Middle frontal gyrus (tissue), 1 donor: ENCODE results near the gene QKI.
"Not testable (repeated sequence)": the region's sequence is repeated elsewhere in the genome, so short reads cannot be mapped to it uniquely, and the experiment has no call there.

Source experiments
- DNase-seq: peaks from one replicate; pipeline ENCODE4 v3.0.0-alpha.2; 2015; ENCODE audit warnings: low spot score; ENCODE audit errors: extremely low spot score

QKI gene

GRCh38 chr6:163414117-163414945 lies at the start of gene QKI:
Gene QKI (plus strand): TSS chr6:163414718. CDS start chr6:163415194, 476 bp downstream.
- peak; percentile 73 for DNase-seq

- no peak for DNase-seq
Measured at GRCh38 chr6:163366288-163366687, 48.2 kb upstream of the QKI start.

GRCh38 chr6:163367497-163368183 lies 46.9 kb upstream of the QKI start:
- DNase-seq: no peak

GRCh38 chr6:163369141-163369540 lies 45.4 kb upstream of the QKI start:
- DNase-seq: no peak

GRCh38 chr6:163369628-163370365 lies 44.7 kb upstream of the QKI start:
- no peak for DNase-seq

- no peak for DNase-seq
Measured at GRCh38 chr6:163370464-163371117, 43.9 kb upstream of the QKI start.

- DNase-seq: no peak
Measured at GRCh38 chr6:163371129-163371528, 43.4 kb upstream of the QKI start.

GRCh38 chr6:163373240-163373639 lies 41.3 kb upstream of the QKI start:
- no peak for DNase-seq

GRCh38 chr6:163375361-163375760 lies 39.2 kb upstream of the QKI start:
- no peak for DNase-seq

- no peak for DNase-seq
Measured at GRCh38 chr6:163376187-163376586, 38.3 kb upstream of the QKI start.

- no peak for DNase-seq
Measured at GRCh38 chr6:163377561-163377960, 37.0 kb upstream of the QKI start.

- DNase-seq: no peak
Measured at GRCh38 chr6:163380216-163380615, 34.3 kb upstream of the QKI start.

- no peak for DNase-seq
Measured at GRCh38 chr6:163381118-163381756, 33.3 kb upstream of the QKI start.

- not testable (repeated sequence) for DNase-seq
Measured at GRCh38 chr6:163383396-163383795, 31.1 kb upstream of the QKI start.

GRCh38 chr6:163383912-163384311 lies 30.6 kb upstream of the QKI start:
- DNase-seq: no peak

GRCh38 chr6:163384510-163384909 lies 30.0 kb upstream of the QKI start:
- no peak for DNase-seq

GRCh38 chr6:163385503-163385902 lies 29.0 kb upstream of the QKI start:
- DNase-seq: not testable (repeated sequence)

- DNase-seq: no peak
Measured at GRCh38 chr6:163386329-163386908, 28.1 kb upstream of the QKI start.

- no peak for DNase-seq
Measured at GRCh38 chr6:163387317-163387716, 27.2 kb upstream of the QKI start.

GRCh38 chr6:163389354-163389753 lies 25.2 kb upstream of the QKI start:
- DNase-seq: no peak

GRCh38 chr6:163390770-163391169 lies 23.7 kb upstream of the QKI start:
- no peak for DNase-seq
